Stimulated activated CD4-positive, alpha-beta T cell treated with anti-CD3 and anti-CD28 coated beads, Interleukin-12 subunit alpha, Interleukin-12 subunit beta, amount 100 ng/mL, for 48 hours (primary cell): ENCODE results near the gene FGGY.

Source experiments
- DNase-seq, 3 donors: peaks; one replicate each; pipeline ENCODE4 v3.0.0-alpha.2; 2020; ENCODE audit warnings: low read depth in 2 of 3, low spot score in 1 of 3

FGGY gene

GRCh38 chr1:59378621-59379370, 81.9 kb downstream of the FGGY start:
- no peak for DNase-seq

GRCh38 chr1:59379371-59379728, 82.5 kb downstream of the FGGY start:
- DNase-seq = no peak

DNA sequence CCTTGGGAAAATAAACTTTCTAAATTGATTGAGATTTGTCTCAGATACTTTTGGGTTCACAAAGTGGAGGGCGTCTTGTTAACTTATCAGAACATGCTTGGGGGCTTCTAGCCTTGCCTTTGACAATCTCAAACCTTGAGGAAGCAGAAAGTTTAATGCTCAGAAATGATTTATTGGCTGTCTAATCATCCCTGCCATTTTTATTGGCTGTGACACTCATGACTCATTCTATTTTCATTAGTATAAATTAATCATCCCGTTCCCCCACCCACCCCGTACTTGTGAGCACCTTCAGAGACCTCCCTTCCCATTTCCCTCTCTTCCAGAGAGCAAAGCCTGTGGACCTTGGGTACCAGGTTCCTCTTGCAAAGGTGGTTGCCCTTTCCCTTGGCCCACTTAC, 87.1 kb downstream of the FGGY start:
- DNase-seq = no peak

DNA sequence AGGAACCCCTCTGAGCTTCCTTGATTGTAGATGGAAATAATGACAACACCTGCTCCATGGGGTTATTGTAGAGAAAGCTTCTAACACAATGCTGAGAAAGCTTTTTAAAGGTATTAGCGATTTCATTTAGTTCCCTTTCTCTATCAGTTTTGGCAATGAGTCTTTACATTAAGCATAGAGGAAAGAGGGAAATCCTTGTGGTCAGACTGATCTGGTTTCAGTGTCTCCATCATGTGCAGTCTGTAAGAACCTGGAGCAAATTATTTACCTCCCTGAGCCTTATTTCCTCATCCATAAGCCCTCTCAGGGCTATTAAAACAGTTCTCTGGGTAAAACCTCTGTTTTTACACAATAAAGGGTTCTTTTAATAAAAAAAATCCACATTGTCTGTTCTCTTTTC, 87.5 kb downstream of the FGGY start:
- no peak for DNase-seq

DNA sequence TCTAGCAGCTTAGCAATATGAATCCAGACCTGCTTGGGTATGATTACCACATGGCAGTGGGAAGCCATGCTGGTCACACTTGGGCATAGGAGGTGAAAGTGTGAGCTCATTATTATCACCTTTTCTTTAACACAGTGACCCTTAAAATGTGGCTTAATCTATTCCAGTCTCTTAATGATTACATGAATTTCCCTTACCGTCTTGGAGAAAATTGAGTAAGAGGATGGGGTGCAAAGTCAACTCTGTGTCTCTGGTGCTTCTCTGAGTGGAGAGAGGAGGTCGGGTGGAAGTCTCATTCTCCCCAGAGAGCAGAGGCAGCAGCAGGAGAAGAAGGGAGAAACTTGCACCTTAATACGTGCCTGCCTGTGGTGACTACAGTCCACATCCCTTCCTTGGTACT, 91.3 kb downstream of the FGGY start:
- DNase-seq = no peak

DNA sequence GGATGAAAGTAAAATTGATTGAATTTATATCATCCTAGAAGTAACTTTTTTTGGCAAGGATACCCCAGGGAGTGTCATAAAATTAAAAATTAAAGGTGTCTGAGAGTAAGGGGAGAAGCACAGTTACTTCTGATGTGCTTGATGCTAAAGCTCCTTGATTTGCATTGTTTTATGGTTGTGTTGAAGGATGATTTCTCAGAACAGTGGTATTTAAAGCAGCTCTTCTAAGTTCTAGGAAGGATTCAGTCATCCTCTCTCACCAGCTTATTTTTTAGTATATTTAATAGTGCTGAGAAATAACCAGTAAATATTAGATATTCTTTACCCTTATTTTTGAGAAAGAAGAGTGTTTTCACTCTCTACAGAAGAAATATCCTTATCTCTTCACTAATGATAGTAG, 93.0 kb downstream of the FGGY start:
- no peak for DNase-seq

GRCh38 chr1:59390307-59390706, 93.4 kb downstream of the FGGY start:
- no peak for DNase-seq

DNA sequence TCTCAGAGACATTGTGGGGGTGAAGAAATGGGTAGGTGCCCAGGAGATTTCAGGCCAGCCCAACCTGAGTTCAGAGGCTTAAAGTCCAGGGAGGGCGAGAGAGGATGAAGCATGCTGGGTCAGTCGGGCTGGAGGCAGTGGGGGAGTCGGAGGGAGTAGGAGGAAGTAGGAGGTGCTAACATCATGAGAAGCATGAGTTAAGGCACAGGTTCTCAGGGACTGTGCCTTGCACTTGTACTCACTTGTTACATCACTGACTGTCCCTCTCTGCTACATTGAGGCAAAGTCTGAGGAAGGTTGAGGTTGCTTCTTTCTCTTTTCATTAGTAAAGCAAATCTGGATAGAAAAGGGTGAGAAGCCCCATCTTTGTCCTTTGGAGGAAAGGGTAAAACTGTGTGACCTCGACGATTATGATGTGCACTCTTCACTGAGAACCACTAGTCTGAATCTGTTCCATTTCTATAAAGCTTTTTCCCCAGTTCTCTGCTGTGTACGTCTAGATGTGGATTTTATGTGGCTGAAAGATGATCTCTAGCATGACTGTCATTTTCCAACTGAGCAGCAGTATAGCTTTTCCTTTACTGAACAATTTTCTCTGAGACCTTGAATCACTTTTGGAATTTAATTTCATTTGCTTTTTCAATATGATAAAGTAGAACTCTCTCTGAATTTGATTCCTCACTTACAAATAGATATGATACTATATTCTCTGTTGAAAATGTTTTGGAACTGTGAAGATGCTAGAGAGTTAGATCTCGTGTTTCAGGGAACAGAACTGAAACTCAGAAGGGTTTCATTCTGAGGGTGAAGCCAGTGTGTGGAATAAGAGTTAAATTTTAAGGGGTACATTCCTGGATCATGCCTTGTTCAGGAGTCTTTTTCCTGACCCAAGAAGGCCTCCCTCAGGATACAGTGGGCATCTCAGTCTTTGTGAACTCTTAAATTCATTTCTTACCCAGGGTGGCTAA, 94.6 kb downstream of the FGGY start:
- no peak for DNase-seq

GRCh38 chr1:59393211-59394180, 96.6 kb downstream of the FGGY start:
- no peak for DNase-seq

DNA sequence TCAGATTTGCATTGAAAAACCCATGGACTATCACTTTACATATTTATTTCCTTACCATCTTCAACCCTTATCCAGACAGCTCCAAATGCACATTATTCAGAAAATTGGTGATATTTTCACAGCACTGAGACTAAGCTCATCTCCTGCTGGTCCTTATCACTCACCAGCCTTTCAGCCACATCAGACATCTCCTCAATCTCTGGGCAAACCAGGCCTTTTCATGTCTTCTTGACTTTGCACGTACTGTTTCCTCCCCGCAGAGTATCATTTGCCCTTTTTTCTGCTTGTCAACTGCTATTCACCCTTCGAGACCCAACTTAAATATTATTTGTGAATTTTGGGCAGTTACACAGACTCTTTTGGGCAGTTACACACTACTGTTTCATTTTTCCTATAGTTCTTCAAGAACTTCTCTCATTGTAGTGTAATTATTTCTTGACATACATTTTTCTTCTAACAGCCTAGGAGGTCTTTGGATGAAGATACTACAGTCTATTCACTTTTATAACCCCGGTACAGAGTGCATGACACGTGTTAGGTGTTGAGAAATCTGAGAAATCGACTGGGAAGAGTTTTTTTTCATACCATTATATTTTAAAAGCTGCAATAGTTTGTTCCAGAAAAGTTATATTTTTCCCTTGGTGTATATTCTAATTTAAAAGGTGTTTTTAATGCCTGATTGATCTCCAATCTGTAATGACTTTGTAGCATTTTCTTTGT, 98.0 kb downstream of the FGGY start:
- DNase-seq = no peak

DNA sequence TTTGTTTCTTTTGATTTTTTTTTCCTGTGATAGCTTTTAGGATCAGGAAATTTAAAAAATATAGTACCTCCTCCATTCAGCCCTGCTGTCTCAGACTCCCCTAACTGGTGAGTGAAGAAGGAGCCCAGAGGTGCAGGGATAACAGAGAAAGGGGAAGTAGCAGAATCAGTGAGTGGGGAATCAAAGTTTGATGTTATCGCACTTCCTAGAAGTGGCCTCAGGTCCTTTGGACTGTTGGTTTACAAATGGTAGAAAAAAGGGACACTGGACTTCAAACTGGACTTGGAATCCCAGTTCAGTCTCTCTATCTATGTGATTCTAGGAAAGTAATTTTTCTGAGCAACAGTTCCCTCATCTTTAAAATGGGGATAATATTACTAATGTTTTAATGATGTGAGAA, 99.5 kb downstream of the FGGY start:
- DNase-seq = no peak

GRCh38 chr1:59397139-59397858, 100.4 kb downstream of the FGGY start:
- no peak for DNase-seq

- no peak for DNase-seq
Measured at GRCh38 chr1:59399642-59400041, 102.7 kb downstream of the FGGY start.

DNA sequence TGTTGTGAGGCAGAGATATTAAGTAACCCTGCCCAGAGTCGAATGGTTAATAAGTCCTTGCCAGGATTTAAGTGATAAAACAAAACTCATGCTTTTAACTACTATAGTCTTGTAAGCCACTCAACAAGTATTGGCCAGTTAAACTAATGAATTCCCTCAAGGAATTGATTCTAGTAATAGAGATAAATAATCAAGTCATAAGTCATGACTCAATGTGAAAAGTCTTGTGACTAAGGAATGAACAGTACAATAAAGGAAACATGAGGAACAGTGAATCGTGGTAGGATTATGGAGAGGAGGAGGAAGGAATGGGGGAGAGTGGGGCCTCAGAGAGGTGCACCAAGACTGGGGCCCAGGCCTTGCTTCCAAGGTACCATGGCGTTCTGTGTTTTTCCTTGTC, 104.7 kb downstream of the FGGY start:
- DNase-seq = no peak

- DNase-seq = no peak
Measured at GRCh38 chr1:59404796-59405195, 107.9 kb downstream of the FGGY start.

DNA sequence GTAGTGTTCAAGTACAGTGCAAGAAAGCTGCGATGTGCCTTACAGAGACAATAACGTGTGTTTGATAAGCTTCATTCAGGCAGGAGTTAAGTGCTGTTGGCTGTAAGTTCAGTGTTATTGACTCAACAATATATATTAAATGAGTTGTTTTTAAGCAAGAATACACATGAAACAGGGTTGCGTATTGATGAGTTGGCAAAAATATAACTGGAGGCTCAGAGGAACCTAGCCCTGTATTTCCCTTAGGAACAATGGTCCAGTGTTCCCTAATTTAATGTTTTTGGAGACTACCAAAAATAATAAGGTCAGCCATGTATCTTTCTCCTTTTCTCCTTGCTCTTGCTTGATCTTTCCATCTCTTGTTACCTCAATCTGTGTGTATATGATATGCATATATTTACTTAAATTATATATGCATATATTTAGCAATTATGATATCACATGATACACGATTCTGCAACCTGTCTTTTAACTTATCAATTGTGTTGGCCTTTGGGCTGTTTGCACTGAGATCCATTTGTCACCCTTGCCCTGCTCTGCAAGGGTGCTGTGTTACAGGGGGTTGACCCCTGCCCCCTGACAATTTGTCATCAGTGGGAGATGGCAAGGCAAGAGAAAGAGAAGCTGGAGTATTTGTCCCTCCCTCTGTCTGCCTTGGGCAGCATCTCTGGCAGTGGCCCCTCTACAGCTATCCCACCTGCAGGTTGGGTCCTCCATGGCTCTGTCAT, 109.7 kb downstream of the FGGY start:
- no peak for DNase-seq

DNA sequence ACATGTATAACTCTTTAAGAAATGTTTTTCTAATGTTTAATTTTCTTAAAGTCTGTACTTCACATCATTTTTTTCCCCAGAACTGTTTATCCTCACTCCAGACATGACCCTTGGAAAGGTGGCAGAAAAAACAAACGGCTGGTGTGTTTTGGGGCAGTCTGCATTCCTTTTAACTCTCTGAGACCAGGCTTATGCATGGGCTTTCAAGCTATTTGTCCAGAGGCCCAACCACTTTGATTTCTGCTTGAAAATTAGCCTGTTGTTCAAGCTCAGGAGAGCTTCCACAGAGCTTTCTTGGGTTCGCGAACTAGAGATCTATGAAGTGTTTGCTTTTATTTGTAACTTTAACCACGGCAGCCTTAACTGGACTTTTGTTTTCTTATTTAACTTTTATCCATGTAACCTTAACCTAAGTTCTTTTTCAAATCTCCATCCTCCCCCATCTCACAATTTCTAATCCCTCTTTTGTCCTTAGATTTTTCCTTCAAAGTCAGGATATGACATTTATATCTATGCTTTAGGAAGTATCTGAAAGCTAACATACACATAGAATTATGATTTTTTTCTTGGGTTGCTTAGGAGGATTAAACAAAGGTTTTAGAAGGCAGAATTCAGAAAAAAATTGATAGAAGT, 111.8 kb downstream of the FGGY start:
- no peak for DNase-seq

GRCh38 chr1:59409549-59409948, 112.7 kb downstream of the FGGY start:
- no peak for DNase-seq

DNA sequence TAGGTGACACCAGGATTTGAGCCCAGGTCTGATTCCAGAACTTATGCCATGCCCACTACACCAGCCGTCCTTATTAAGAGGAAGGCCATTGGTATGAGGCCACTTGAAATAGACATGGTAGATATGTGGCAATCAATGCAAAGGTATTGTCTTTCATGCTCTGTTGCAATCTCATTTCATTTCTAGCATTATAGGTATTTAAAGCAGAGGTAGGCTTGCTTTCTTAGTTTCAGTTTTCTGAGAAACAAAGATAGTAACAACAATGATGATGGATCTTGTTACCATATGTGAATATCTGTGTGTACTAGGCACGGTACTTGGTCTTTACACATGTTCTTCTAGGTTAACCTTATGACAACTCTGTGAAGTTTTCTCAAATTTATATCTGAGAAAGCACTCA, 113.1 kb downstream of the FGGY start:
- DNase-seq = no peak
